GM12891 (cell line): ENCODE data around the gene CFAP97D2.

Source experiments
- PAX5 ChIP-seq: IDR thresholded peaks from 2 replicates; pipeline ENCODE4 v1.6.1; 2011; ENCODE audit warnings: low read length, moderate library complexity, mild to moderate bottlenecking; ENCODE audit not compliant: insufficient read depth, severe bottlenecking
- POLR2A ChIP-seq: IDR thresholded peaks from 2 replicates; pipeline ENCODE4 v1.6.1; 2011; ENCODE audit warnings: low read depth, low read length, control low read depth
- POLR2AphosphoS5 ChIP-seq: IDR thresholded peaks from 2 replicates; pipeline ENCODE4 v1.6.1; 2011; ENCODE audit warnings: low read depth, low read length, control low read depth
- SPI1 ChIP-seq: IDR thresholded peaks from 2 replicates; pipeline ENCODE4 v1.6.1; 2011; ENCODE audit warnings: low read depth, low read length, control low read depth

DNA sequence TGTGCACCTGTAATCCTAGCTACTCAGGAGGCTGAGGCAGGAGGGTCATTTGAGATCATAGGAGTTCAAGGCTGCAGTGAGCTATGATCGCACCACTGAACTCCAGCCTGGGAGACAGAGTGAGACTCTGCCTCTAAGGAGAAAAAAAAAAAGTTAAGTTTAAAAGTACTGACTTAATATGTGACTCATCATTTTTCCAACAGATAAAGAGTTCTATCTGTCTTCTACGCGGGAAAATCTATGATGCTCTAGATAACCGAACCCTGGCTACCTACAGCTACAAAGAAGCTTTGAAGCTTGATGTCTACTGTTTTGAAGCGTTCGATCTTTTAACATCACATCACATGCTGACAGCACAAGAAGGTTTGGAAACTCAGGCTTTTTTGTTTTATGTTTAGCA is 62.9 kb downstream of the CFAP97D2 start:
- no peak for TF ChIP-seq POLR2AphosphoS5
- no peak for TF ChIP-seq SPI1
- no peak for TF ChIP-seq POLR2A
- no peak for TF ChIP-seq PAX5
